ENCODE results near the gene HEPH.
"Not testable (repeated sequence)": the region's sequence is repeated elsewhere in the genome, so short reads cannot be mapped to it uniquely, and the experiment has no call there.

Gene HEPH

GRCh38 chrX:66203114-66203513, 39.1 kb downstream of the HEPH start:
- DNase-seq, result no peak

GRCh38 chrX:66221856-66222255, 57.8 kb downstream of the HEPH start:
- DNase-seq, result no peak

- DNase-seq, result no peak
Observed at GRCh38 chrX:66232296-66232695, 68.2 kb downstream of the HEPH start.

- DNase-seq, result no peak
Observed at GRCh38 chrX:66233209-66233608, 69.2 kb downstream of the HEPH start.

GRCh38 chrX:66233904-66234303, 69.9 kb downstream of the HEPH start:
- DNase-seq, result not testable (repeated sequence)

GRCh38 chrX:66255359-66255967, 91.4 kb downstream of the HEPH start:
- DNase-seq, result no peak

- no peak for DNase-seq
Observed at GRCh38 chrX:66262807-66263206, 98.8 kb downstream of the HEPH start.

All from bone marrow (tissue), 2 donors.